ENCODE data around the gene FGFR2.

DNA sequence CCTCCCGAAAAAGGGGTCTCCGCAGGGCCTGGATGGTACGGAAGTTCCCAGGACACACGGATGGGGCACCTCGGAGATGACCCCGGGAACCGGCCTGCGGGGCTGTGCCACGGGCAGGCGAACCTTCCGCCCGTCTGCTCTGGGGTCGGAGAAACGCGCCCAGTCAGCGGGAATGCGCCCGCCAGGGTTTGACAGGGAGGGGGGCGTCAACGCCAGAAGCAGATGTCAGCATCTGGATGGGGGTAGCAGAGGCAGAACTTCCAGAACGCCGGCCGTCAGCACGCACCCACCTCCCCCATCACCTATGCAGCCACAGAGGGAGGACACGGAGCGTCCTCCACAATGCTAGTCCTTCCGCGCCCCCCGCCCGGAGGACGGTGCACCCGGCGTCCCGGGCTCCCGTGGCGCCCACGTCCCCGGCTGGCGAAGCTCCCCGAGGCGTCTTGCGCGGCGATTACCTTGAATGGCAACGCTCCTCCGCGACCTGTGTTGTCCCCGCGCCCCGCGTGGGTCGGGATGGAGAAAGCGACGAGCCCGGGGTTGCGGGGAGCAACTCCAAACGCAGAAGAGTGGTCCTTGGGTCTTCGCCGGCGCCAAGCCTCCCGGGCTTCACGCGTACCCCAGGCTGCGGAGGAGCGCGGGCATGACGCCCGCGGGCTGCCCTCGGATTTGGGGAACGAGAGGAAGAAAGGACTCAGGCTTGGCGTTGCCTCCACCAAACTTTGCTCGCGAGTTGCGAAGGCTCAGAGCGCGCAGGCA, 561 bp downstream of the FGFR2 start:
- TF ChIP-seq, protein P1, sequence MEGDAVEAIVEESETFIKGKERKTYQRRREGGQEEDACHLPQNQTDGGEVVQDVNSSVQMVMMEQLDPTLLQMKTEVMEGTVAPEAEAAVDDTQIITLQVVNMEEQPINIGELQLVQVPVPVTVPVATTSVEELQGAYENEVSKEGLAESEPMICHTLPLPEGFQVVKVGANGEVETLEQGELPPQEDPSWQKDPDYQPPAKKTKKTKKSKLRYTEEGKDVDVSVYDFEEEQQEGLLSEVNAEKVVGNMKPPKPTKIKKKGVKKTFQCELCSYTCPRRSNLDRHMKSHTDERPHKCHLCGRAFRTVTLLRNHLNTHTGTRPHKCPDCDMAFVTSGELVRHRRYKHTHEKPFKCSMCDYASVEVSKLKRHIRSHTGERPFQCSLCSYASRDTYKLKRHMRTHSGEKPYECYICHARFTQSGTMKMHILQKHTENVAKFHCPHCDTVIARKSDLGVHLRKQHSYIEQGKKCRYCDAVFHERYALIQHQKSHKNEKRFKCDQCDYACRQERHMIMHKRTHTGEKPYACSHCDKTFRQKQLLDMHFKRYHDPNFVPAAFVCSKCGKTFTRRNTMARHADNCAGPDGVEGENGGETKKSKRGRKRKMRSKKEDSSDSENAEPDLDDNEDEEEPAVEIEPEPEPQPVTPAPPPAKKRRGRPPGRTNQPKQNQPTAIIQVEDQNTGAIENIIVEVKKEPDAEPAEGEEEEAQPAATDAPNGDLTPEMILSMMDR (IDR thresholded peaks at IDR 0.05) = peak in 1 of 12 donors; percentile 2
- TF ChIP-seq POLR2A (IDR thresholded peaks at IDR 0.05) = no peak

All from heart left ventricle (tissue), 13 donors.